OCI-LY1 (cell line): ENCODE data around the gene MMP25.
A peak's percentile ranks its signal among the peaks of the same experiment; 100 is the strongest.

ENCODE experiments used
- H2AFZ ChIP-seq: fragments of 200-600 bp; sonication (generic), shearing (Covaris generic); 2 replicates; pipeline ENCODE4 v1.6.0; 2014; ENCODE audit warnings: antibody characterized with exemption, mild to moderate bottlenecking, low read length
- H3F3A ChIP-seq: fragments of 200-600 bp; sonication (generic), shearing (Covaris generic); 2 replicates; pipeline ENCODE4 v1.6.0; 2014; ENCODE audit warnings: mild to moderate bottlenecking, antibody characterized with exemption, low read length, moderate library complexity; ENCODE audit not compliant: insufficient read depth
- H3K27ac ChIP-seq: fragments of 200-600 bp; sonication (generic); 2 replicates; pipeline ENCODE4 v1.5.1; 2014; ENCODE audit warnings: low read length, mixed run types, mild to moderate bottlenecking, low read depth; ENCODE audit not compliant: poor library complexity, severe bottlenecking
- H3K27me3 ChIP-seq: fragments of 200-600 bp; sonication (generic); 2 replicates; pipeline ENCODE4 v1.6.0; 2014; ENCODE audit warnings: antibody characterized with exemption, mild to moderate bottlenecking, low read length, moderate library complexity; ENCODE audit not compliant: insufficient read depth
- H3K36me3 ChIP-seq: fragments of 200-600 bp; sonication (generic); 2 replicates; pipeline ENCODE4 v1.6.1; 2014; ENCODE audit warnings: mild to moderate bottlenecking, antibody characterized with exemption, low read length, moderate library complexity, mixed read lengths; ENCODE audit not compliant: insufficient read depth
- H3K4me1 ChIP-seq: fragments of 200-600 bp; sonication (generic); 2 replicates; pipeline ENCODE4 v1.5.1; 2014; ENCODE audit warnings: mild to moderate bottlenecking, low read length, moderate library complexity; ENCODE audit not compliant: insufficient read depth, severe bottlenecking
- H3K4me2 ChIP-seq: fragments of 200-600 bp; sonication (generic), shearing (Covaris generic); 2 replicates; pipeline ENCODE4 v1.6.1; 2014; ENCODE audit warnings: low read length
- H3K4me3 ChIP-seq: fragments of 200-600 bp; sonication (generic); 2 replicates; pipeline ENCODE4 v1.5.1; 2014; ENCODE audit warnings: low read length, low read depth, mild to moderate bottlenecking, mixed read lengths; ENCODE audit not compliant: poor library complexity, severe bottlenecking
- H3K79me2 ChIP-seq: fragments of 200-600 bp; shearing (Covaris generic); 2 replicates; pipeline ENCODE4 v1.6.1; 2016; ENCODE audit warnings: mixed run types, low read length, mixed read lengths; ENCODE audit not compliant: insufficient read depth
- H3K9ac ChIP-seq: fragments of 200-600 bp; sonication (generic), shearing (Covaris generic); 2 replicates; pipeline ENCODE4 v1.6.1; 2014; ENCODE audit warnings: mild to moderate bottlenecking, low read length, mixed read lengths
- H3K9me2 ChIP-seq: fragments of 200-600 bp; sonication (generic), shearing (Covaris generic); 2 replicates; pipeline ENCODE4 v1.6.1; 2014; ENCODE audit warnings: low read depth, mild to moderate bottlenecking, low read length, mixed read lengths
- H3K9me3 ChIP-seq: fragments of 200-600 bp; shearing (Covaris generic); 2 replicates; pipeline ENCODE4 v1.6.1; 2014; ENCODE audit warnings: low read length, mixed read lengths
- H4K20me1 ChIP-seq: fragments of 200-600 bp; sonication (generic), shearing (Covaris generic); 2 replicates; pipeline ENCODE4 v1.6.0; 2016; ENCODE audit warnings: mild to moderate bottlenecking, low read length; ENCODE audit not compliant: insufficient read depth
- CTCF ChIP-seq: fragments of 200-600 bp; sonication (generic), shearing (Covaris generic); IDR thresholded peaks from 2 replicates; pipeline ENCODE4 v1.5.1; 2017; ENCODE audit warnings: mild to moderate bottlenecking, antibody characterized with exemption, low read length, moderate library complexity, mixed read lengths
- EZH2 ChIP-seq: fragments of 200-600 bp; sonication (generic), shearing (Covaris generic); IDR thresholded peaks from 2 replicates; pipeline ENCODE4 v1.8.0; 2017; ENCODE audit warnings: borderline replicate concordance, mixed run types, mild to moderate bottlenecking, antibody characterized with exemption, low read length, moderate library complexity, mixed read lengths

MMP25 gene

GRCh38 chr16:3094289-3095027, 48.1 kb downstream of the MMP25 start:
- H3K27ac ChIP-seq, result no peak overlapping the region
- H3K9ac ChIP-seq, result no peak overlapping the region
- H3K9me2 ChIP-seq, result no peaks in the 10 kb centered on the region
- 0 out of 2 replicates have a peak, but pooled peaks cover 4% of the 10 kb centered on the region for H3K27me3 ChIP-seq
- no peaks in the 10 kb centered on the region for H3K79me2 ChIP-seq
- no peaks in the 10 kb centered on the region for H3K9me3 ChIP-seq
- H3K36me3 ChIP-seq, result no peaks in the 10 kb centered on the region
- peaks cover 13% of the 10 kb centered on the region for H3K4me1 ChIP-seq
- no peak overlapping the region for H2AFZ ChIP-seq
- H3K4me3 ChIP-seq, result no peak overlapping the region
- TF ChIP-seq EZH2 (no peak), CTCF (peak; percentile 86)
- H4K20me1 ChIP-seq, result no peaks in the 10 kb centered on the region
- no peaks in the 10 kb centered on the region for H3F3A ChIP-seq
- H3K4me2 ChIP-seq, result no peak overlapping the region

- no peak overlapping the region for H2AFZ ChIP-seq
- H3K4me3 ChIP-seq, result no peak overlapping the region
- no peaks in the 10 kb centered on the region for H3K36me3 ChIP-seq
- TF ChIP-seq EZH2 (no peak), CTCF (peak; percentile 34; the same call in 1 of the 2 replicates)
- peaks cover 19% of the 10 kb centered on the region for H3K4me1 ChIP-seq
- H3K27ac ChIP-seq, result no peak overlapping the region
- H3K79me2 ChIP-seq, result no peaks in the 10 kb centered on the region
- H3K27me3 ChIP-seq, result 0 out of 2 replicates have a peak, but pooled peaks cover 4% of the 10 kb centered on the region
- H3K4me2 ChIP-seq, result no peak overlapping the region
- no peaks in the 10 kb centered on the region for H3K9me3 ChIP-seq
- no peaks in the 10 kb centered on the region for H4K20me1 ChIP-seq
- H3K9me2 ChIP-seq, result no peaks in the 10 kb centered on the region
- no peak overlapping the region for H3K9ac ChIP-seq
- no peaks in the 10 kb centered on the region for H3F3A ChIP-seq
Observed at GRCh38 chr16:3095869-3096268, 49.5 kb downstream of the MMP25 start.

GRCh38 chr16:3096362-3096761, 50.0 kb downstream of the MMP25 start:
- Histone ChIP-seq H3K36me3 (no peaks in the 10 kb centered on the region), H3K27ac (no peak overlapping the region), H3K79me2 (no peaks in the 10 kb centered on the region), H3K27me3 (0 out of 2 replicates have a peak, but pooled peaks cover 4% of the 10 kb centered on the region), H3K4me1 (peaks cover 23% of the 10 kb centered on the region), H3K4me3 (no peak overlapping the region), H3K4me2 (no peak overlapping the region), H3K9me2 (no peaks in the 10 kb centered on the region), H3K9me3 (no peaks in the 10 kb centered on the region), H4K20me1 (no peaks in the 10 kb centered on the region), H3F3A (no peaks in the 10 kb centered on the region), H2AFZ (no peak overlapping the region), H3K9ac (no peak overlapping the region)
- TF ChIP-seq EZH2 (no peak), CTCF (no peak)
